ENCODE data around the gene PCDHGA8.

DNA sequence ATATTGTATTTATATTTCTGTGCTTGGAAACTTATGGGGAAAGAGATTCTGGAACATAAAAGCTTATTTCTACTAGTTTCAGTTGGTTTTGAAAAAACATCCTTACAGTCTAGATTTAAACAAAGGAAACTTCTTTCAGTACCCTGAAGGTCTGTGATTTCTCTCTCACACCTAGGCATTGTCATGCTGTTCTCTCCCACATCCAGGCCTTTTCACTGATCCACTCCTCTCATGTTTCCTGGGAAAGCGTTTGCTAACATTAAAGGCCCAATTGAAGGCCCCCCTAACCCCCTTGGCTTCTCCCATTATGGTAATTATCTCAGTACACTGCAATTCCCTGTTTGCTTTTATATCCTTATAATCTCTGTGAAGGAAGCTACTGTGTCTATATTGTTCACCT, 49.7 kb upstream of the PCDHGA8 start:
- no peak for TF ChIP-seq POLR2A (IDR thresholded peaks at IDR 0.05)
- TF ChIP-seq, protein P1, sequence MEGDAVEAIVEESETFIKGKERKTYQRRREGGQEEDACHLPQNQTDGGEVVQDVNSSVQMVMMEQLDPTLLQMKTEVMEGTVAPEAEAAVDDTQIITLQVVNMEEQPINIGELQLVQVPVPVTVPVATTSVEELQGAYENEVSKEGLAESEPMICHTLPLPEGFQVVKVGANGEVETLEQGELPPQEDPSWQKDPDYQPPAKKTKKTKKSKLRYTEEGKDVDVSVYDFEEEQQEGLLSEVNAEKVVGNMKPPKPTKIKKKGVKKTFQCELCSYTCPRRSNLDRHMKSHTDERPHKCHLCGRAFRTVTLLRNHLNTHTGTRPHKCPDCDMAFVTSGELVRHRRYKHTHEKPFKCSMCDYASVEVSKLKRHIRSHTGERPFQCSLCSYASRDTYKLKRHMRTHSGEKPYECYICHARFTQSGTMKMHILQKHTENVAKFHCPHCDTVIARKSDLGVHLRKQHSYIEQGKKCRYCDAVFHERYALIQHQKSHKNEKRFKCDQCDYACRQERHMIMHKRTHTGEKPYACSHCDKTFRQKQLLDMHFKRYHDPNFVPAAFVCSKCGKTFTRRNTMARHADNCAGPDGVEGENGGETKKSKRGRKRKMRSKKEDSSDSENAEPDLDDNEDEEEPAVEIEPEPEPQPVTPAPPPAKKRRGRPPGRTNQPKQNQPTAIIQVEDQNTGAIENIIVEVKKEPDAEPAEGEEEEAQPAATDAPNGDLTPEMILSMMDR (IDR thresholded peaks at IDR 0.05) = no peak

All from heart left ventricle (tissue), 13 donors.